CD4-positive, alpha-beta T cell treated with Interleukin-15 for 1 hour (primary cell): ENCODE results near the gene CCDC172.

Experiments used
- DNase-seq: peaks from one replicate; pipeline ENCODE4 v3.0.0-alpha.2; 2020

Gene CCDC172, protein sequence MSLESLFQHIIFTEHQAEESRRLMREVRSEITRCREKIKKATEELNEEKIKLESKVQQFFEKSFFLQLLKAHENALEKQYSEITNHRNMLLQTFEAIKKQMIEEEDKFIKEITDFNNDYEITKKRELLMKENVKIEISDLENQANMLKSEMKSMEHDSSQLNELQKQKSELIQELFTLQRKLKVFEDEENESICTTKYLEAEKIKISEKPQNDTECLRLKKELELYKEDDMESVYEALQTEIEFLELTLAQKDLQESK

DNA sequence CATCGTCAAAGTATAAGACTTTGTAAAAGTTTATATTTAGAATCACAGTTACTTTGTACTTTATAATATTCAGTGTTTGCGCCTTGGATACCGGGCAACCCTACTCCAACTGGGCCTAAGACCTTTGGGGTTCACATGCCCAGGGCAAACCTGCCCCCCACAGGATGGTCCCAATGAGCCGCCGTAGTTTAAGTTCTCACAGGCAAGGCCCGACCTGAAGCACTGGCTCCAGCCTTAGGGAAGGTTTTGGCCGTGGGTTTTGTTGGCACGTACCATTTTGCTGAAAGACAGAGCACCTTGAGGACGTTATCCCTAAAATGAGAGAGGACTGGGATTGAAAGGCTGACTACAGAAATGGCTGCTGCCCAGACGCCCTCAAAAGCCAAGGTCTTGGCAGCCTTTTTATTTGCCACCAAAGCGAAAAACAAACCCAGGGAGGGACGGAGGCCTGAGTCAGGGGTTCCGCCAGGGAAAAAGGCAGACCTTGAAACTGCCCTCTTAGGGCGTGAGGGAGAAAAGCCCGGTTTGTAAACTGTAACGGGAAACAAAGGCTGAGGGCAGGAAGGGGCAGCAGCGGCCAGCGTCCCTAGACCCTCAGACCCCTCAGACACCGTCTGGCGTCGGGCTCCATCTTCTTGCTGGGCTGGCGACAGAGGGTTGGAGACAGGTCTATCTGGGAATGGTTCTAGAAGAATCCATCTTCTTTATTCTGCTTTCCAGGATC, at the start of gene CCDC172:
TSS of gene CCDC172 (plus strand) at position 222 of the 724 bp plus-strand sequence. CDS start 564 bp downstream, outside the sequence.
- no peak for DNase-seq

DNA sequence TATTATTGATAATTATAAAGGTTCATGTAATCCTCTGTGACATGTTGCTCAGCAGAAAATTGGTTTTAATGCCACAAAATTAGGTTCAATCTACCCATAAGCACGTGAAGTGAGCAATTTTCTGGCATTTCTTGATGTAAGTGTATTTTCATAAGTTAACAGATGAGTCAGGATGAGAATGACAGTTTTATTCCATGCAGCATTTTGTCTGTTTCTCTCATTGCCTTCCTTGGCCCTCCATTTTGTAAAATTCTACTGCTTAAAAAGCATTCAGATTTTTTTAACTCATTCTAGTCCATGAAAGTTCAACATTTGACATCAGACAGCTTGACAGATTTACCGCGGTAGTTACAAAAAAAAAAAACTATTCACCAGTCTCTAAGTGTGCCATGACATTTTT, 47.3 kb upstream of the CCDC172 start:
- no peak for DNase-seq

DNA sequence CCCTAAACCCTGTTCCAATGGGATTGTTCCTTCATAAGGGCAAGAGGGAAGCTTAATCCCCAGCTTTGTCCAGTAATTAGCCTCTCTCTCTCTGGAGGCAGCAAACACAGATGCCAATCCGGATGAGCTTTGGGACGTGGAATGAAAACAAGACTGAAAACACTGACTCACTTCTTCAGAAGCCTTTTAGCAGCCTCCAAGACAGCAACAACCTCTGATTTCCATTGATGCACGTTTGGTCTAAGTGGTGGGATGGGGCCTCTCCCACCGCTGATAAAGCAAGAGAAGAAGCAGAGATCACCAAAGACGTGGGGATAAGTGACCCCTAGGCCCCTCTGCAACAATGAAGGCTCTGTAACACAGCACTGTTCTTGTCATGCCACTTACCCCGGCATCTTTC, 45.4 kb upstream of the CCDC172 start:
- DNase-seq, result no peak

DNA sequence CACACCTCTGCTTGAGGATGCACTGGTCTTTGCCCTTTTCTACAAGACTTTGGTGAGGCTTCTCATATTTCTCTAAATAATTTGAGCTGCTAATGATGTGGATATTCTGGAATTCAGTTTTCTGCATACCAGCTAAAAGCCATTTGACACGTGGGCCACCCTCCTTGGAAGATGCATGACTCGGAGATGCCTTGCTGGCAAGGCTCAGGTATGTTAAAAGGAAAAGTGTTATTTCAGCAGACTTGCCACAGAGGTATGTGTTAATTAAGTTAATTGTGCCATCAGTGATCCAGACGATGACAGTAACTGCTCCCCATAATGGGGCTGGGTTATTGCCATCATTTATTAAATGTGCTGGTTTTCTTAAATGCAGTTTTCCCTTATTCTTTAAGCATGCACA, 42.5 kb upstream of the CCDC172 start:
- DNase-seq, result no peak

DNA sequence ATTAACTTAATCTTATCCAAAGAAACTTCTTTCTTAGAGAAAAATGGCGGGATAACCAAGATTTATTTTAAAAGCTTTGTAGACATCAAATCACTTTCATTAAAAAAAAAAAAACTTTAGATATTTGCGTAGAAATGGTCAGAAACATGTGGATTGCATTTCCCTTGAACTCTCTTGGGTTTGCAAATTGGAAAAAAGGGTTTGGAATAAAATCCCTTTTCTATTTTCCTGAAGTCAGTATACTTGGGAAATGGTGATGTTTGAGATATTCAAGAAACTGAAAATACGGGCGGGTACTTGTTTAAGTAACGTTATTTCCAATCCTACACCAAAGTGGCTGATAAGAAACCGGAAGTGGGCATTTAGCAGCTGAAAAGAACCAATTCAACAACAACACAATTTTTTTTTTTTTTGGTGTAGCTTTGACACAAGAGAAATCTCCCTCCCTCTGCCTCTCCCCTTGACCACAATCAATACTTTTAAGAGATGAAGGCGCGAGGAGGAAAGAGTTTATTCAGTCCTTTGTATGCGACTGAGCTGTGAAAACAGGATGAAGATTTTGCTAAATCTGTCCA, 37.5 kb upstream of the CCDC172 start:
- DNase-seq, result no peak

DNA sequence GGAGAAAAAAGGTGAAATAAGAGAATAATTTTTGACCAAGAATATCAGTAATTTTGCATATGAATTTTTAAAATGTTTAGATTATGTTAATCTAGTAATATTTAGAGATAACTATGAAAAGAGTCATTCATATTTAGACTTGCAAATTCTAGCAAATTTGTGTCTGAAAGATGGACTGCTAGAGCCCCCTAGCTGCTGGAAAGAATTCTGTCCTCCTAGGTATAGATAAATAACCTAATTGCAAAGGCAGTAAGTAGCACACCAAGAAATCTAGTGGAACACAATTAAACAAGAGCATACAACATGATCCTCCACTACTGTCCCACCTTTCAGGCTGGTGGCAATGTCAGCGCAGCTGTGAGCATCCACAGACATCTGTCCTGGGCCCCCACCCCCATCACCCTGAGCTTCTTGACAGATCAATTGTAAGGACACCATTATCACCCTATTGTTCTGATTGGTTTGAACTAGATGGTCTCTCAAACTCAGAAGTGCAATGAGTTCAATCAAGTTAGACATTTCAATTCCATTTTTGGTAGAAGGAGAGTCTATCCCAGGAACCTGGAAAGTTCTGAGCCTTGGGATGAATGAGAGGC, 36.2 kb upstream of the CCDC172 start:
- DNase-seq, result no peak

DNA sequence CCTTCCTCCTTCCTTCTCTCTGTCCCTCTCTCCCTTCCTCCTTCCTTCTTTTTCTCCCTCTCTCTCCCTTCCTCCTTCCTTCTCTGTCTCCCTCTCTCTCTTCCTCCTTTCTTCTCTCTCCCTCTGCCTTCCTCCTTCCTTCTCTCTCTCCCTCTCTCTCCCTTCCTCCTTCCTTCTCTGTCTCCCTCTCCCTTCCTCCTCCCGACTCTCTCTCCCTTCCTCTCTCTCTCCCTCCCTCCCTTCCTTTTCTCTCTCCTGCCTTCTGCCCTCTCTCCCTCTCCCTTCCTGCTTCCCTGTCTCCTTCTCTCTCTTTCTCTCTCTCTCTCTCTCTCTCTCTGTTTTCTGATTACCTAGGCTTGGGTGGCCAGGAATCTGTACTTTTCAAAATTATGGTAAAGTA, 34.6 kb upstream of the CCDC172 start:
- no peak for DNase-seq

DNA sequence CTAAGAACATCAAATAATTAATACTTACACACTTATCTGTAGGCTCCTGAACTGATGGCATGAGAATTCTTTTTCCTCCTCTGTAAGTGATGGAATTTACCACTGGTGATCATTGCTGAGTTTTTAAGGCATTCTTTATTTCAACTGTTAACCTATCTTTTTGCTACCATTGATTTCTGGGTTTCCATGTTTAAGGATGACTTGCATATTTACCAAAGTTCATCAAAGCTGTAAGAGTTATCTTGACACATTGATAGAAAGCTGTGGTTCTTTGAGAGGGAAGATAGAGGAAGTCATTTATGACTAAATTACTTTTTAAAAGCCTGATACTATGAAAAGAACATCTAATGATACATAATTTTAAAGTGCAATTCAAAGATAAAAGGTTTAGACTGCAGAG, 31.8 kb upstream of the CCDC172 start:
- no peak for DNase-seq

DNA sequence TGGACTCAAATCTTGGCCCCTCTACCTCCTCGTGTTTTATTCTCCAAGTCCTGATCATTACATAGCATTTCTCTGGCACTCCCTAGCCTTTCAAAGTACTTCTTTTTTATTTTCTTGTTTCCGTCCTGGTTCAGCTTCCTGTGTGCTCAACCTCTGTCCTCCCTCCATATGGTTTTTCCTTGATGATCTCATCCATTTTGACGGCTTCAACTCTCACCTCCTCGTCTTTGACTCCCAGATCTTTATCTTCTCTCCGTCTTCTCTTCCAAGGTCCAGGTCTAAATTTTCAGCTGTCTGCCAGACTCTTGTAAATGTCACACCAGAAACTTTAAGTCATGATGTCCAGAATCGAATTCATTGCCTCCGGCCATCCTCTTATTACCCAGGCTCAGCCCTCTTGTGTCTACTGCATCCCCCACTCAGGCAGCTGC, 27.9 kb upstream of the CCDC172 start:
- DNase-seq, result no peak

DNA sequence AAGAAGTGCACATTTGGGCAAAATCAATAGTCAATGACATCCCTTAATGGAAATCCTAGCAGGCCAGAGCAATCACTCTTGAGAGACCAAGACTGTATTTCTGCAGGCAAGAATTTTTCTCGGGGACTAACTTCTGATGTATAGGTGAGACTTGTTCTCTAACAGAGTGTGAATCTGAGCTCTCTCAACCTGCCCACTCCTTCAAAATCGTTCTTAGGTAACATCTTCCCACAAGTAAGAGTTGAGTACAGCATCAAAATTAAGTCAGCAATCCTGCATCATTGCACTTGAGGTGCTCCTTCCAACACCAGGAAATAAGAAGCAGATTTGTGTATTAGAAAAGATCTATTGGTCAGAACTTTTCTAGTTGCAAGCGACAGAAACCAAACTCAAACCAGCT, 25.7 kb upstream of the CCDC172 start:
- no peak for DNase-seq

DNA sequence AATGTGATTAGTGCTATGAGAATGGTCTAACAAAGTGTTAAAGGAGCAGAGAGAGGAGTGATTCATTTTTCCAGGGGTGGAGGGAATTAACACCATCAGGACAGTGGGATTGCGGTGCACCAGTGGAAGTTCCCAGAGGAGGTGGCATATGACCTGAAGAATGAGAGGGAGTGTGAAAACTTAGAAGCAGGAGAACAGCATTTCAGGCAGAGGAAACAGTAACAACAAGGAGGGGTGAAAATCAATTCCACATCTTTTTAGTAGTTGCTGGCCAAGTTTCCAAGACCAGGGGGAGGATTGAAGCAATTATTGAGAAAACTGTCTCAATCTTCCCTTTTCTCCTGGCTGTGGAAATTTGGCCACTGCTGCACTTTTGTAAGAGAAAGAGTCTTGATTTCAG, 23.7 kb upstream of the CCDC172 start:
- no peak for DNase-seq

DNA sequence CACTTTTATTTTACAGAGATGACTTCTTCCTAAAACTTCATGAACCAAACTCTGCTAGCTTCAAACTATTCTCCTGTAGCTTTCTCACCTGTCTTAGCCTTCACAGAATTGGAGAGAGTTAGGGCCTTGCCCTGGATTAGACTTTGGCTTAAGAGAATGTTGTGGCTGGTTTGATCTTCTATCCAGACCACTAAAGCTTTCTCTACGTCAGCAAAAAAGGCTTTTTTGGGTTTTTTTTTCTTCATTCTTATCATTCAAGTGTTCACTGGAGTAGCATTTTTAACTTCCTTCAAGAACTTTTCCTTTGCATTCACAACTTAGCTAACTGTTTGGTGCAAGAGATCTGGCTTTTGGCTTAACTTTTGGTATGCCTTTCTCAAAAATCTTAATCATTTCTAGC, 19.3 kb upstream of the CCDC172 start:
- DNase-seq, result no peak

DNA sequence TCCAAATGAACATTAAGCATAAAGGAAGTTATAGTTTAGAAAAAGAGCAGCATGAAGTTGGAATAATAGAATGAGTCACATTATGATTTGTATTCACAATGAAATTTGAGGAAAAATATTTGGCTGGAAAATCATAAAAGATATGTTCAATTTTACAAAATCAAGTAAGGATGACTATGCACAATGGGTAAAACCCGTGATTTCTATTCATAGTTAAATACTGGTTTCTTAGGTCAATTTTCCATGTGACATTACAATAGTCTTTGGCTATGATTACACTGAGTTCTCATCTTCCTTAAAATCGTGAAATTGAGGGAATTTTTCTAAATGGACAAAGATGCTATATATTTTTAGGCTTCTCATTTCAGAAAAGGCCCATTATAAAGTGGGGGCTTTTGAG, 17.4 kb upstream of the CCDC172 start:
- no peak for DNase-seq

DNA sequence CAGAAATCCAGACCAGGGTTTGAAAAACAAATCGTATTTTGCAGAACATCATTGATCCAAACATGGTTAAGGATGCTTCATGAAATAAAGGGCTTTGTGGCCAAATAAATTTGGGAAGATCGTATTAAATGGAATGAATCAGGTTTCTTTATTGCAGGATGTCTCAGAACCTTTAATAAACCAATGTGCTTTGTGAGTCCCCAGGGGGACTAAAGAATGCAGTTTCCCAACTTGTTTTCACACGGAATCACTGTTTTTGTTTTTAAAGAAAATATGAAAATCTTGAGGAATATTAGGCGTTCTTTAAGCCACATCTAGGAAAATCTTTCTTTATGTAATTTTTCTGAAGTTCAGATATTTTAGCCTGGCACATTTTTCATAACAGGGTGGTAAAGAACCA, 16.8 kb upstream of the CCDC172 start:
- DNase-seq, result no peak

DNA sequence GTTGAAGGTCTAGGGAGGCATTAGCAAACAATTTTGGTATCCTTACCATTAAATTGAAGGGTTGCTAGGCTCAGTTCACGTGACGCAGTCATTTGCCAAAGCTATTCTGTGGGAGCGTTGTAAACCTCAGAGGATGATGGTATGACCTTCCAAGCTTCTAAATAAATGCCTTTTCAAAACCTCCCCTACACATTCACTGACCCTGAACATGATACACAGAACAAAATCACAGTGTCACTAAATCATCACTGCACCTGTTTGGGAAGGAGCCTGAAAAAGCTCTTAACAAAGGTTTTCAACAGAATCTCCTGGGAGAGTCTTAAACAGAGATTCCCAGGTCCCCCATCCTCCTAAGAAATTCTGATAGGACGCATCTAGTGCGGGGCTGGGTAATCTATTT, 13.2 kb upstream of the CCDC172 start:
- no peak for DNase-seq

DNA sequence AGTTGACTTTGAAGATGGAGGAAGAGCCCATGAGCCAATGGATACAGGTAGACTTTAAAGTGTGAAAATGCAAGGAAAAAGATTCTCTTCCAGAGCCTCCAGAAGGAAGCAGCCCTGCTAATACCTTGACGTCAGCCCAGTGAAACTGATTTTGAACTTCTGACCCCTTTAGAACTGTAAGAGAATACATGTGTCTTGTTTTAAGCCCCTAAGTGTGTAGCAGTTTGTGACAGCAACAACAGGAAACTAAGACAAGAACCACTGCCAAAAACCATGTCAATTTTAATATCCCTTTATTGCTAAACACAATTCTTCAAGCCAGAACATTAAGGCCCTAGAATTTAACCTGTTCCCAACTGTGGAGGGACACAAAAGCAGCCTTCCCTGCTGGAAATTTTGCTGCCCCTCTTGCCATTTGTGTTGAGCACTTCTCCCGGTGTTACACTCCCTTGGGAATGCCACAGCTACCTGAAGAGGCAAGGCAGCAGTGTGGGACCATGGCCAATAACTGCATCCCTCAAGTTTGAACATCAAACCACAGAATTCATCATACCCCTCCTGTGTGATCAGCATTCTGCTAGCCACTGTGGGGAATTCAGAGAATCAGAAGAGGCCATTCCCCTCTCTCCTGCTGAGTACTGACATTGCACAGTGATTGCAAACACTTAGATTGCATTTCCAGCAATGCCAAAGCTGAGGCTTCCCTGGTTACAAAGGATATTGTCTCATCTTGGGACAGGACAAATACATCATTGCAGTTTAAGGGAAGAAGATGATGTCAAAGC, 12.3 kb upstream of the CCDC172 start:
- DNase-seq, result no peak

DNA sequence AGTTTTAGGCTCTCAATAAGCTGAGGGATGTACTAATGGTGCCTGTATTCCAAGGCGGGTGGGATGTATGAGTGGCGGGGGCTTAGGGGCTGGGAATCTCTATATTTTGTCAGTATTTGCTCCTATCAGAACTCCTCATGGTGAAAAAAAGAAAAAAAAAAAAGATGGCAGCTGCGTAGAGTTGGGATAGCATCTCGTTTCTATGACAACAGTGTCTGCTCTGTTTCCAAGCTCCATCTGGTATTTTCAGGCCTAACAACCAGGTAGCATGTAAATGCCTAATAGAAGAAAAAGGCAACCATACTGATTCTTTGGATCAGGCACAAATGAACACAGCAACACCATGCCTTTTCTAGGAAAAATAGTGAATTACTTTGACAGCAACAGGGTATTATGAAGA, 11.7 kb upstream of the CCDC172 start:
- no peak for DNase-seq

DNA sequence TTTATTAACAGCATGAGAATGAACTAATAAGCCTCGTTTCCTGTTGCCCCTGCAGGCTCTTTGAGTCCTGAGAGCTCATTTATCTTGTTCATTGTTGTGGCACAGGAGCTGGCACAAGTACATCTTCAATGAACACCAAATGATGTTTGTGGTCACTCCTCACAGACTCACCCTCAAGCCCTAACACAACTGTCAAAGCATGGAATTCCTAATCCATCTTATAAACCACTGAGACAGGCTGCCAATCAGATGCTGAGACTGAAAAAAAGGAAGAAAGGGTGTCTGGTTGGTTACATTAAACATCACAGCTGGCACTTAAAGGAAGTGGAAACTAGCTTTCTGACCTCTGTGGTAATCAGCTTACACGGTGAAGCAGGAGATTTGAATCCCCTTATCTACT, 7.7 kb upstream of the CCDC172 start:
- DNase-seq, result no peak

DNA sequence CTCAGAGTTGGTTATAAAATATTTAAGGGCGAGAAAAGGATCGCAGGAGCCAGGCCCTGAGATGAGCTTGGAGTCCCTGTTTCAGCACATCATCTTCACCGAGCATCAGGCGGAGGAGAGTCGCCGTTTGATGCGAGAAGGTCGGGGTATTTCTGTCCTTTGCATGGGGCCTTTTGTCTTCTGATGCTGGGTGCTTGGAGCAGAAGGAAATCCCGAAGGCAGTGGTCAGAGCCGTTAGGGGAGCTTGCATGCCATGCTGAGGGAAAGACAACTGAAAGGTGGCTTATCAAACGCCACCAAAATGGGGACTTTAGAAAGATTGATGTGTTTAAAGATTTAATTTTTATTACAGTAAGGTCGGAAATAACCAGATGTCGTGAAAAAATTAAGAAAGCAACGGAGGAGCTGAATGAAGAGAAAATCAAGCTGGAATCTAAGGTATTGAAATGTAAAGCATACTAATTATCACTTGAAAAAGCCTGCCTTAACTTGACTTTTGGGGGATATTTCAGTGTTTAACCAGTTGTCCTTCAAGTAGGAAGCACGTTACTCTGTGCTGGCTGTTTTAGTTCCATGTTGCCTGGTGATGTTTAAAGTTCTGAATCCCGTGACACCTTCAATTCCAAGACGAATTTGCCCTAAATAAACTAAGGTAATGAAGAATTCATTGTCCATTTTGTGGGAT, 845 bp downstream of the CCDC172 start:
- no peak for DNase-seq

DNA sequence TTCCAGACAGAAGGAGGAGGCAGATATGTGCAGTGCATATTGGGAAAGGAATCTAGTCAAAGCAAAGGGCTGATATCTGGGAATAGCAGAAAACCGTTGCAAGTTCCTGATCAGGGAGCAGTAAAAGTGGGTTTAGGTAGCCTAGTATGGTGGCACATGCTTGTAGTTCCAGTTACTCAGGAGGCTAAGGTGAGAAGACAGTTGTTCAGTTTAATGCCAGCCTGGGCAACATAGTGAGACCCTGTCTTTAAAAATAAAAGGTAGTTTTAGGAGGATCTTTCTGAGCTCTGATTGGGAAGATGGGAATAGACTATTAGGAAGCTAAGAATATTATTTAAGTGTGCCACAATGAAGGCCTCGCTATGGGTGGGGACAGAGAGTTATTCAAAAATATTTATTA, 1.7 kb downstream of the CCDC172 start:
- DNase-seq, result no peak

DNA sequence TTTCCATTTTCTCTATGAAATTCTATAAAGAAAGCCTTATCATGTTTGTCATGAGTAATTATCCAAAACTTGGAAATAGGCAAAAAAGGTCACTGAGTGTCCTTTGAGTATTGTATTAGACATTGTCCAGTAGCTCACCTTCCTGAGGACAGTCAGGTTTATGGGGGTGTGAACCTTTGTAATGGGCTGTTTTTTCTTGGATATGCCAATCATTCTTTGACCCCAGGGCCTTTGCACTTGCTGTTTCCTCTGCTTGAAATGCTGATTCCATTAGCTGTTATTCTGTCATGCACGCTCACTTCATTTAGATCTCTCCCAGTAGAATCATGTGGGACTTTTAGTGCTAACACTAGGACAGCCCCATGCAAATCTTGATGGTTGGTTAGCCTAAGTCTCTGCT, 4.9 kb downstream of the CCDC172 start:
- DNase-seq, result no peak

DNA sequence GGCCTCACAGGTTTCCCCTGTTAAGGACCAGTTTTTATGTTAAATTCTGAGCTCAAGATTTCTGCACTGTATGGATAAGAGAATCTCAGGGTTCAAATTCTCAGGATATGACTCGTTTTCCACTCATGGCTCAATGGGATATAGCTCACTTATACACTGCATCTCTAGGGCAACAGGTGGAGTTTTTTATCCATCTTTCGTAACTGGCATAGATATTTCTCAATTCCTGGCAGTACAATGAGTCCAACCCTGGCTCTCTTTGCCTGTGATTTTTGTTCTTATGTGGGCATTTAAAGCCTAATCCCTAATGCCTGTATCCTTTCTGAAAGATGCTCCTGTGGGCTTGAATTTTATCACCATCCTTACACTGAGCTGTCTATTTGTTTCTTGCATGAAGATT, 7.6 kb downstream of the CCDC172 start:
- no peak for DNase-seq

DNA sequence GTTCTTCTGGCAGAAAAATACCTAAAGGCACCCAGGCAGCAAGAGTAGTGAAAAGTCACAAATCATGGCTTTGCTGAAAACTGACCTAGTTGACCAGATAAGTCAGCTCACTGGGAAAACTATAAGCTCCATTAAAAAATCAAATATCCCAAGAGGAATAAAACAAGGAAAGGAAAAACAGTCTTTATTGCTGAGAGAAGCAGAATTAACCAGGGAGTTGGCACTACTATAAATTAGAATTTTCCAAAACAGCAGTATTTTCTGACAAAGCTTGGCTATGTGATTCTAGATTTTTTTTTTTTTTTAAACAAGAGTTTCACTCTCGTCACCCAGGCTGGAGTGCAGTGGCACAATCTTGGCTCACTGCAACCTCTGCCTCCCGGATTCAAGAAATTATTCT, 12.6 kb downstream of the CCDC172 start:
- DNase-seq, result no peak
